SK-N-SH treated with all-trans-retinoic acid at 6 μM for 48 hours (cell line): ENCODE data around the gene DLL1.

ENCODE experiments used
- ATAC-seq: fragments of 200-7000 bp; cut with Tn5 transposase; 3 replicates; pipeline ENCODE4 v1.9.1; 2020; ENCODE audit warnings: mild to moderate bottlenecking, moderate library complexity
- ARNTL ChIP-seq: fragments of 450-650 bp; formaldehyde crosslinking; IDR thresholded peaks from 2 replicates; pipeline ENCODE4 v1.5.0; 2020; ENCODE audit warnings: low read depth, mild to moderate bottlenecking, moderate library complexity, borderline replicate concordance
- BACH2 ChIP-seq: fragments of 250-450 bp; sonication (Bioruptor Pico); IDR thresholded peaks from 2 replicates; pipeline ENCODE4 v1.9.0; 2021; ENCODE audit warnings: mild to moderate bottlenecking, borderline replicate concordance
- CREB5 ChIP-seq: fragments of 250-450 bp; sonication (Bioruptor Pico); IDR thresholded peaks from 2 replicates; pipeline ENCODE4 v1.5.1; 2020; ENCODE audit warnings: low read depth, mild to moderate bottlenecking, moderate library complexity
- CSDC2 ChIP-seq: fragments of 250-450 bp; sonication (Bioruptor Pico); IDR thresholded peaks from 2 replicates; pipeline ENCODE4 v1.5.0; 2020; ENCODE audit warnings: mild to moderate bottlenecking, moderate library complexity
- CSRNP3 ChIP-seq: fragments of 250-450 bp; sonication (Bioruptor Pico); IDR thresholded peaks from 2 replicates; pipeline ENCODE4 v1.5.1; 2021; ENCODE audit warnings: mild to moderate bottlenecking, moderate library complexity
- ESRRG ChIP-seq: fragments of 250-450 bp; sonication (Bioruptor Pico); IDR thresholded peaks from 2 replicates; pipeline ENCODE4 v1.6.1; 2021; ENCODE audit warnings: mild to moderate bottlenecking
- GLIS3 ChIP-seq: fragments of 250-450 bp; sonication (Bioruptor Pico); IDR thresholded peaks from 2 replicates; pipeline ENCODE4 v1.5.0; 2020; ENCODE audit warnings: mild to moderate bottlenecking, moderate library complexity
- ISL1 ChIP-seq: fragments of 250-450 bp; sonication (Bioruptor Pico); IDR thresholded peaks from 2 replicates; pipeline ENCODE4 v2.1.2; 2022; ENCODE audit warnings: mild to moderate bottlenecking, moderate library complexity
- OSR1 ChIP-seq: fragments of 250-450 bp; sonication (Bioruptor Pico); IDR thresholded peaks from 2 replicates; pipeline ENCODE4 v1.8.0; 2022; ENCODE audit warnings: moderate library complexity, mild to moderate bottlenecking, inconsistent platforms
- PATZ1 ChIP-seq: fragments of 250-450 bp; sonication (Bioruptor Pico); IDR thresholded peaks from 2 replicates; pipeline ENCODE4 v1.8.0; 2020; ENCODE audit warnings: mild to moderate bottlenecking, moderate library complexity, borderline replicate concordance
- POU6F1 ChIP-seq: fragments of 250-450 bp; sonication (Bioruptor Pico); IDR thresholded peaks from 2 replicates; pipeline ENCODE4 v1.8.0; 2021; ENCODE audit warnings: low read depth, mild to moderate bottlenecking, moderate library complexity, borderline replicate concordance
- PPARA ChIP-seq: fragments of 250-450 bp; sonication (Bioruptor Pico); IDR thresholded peaks from 2 replicates; pipeline ENCODE4 v1.5.0; 2020; ENCODE audit warnings: mild to moderate bottlenecking, borderline replicate concordance
- RARB ChIP-seq: fragments of 250-450 bp; sonication (Bioruptor Pico); IDR thresholded peaks from 2 replicates; pipeline ENCODE4 v1.8.0; 2021; ENCODE audit warnings: mild to moderate bottlenecking, moderate library complexity
- SNAI2 ChIP-seq: fragments of 250-450 bp; sonication (Bioruptor Pico); IDR thresholded peaks from 2 replicates; pipeline ENCODE4 v1.5.0; 2020; ENCODE audit warnings: mild to moderate bottlenecking, moderate library complexity
- TCF4 ChIP-seq: fragments of 250-450 bp; sonication (Bioruptor Pico); IDR thresholded peaks from 2 replicates; pipeline ENCODE4 v1.8.0; 2021; ENCODE audit warnings: mild to moderate bottlenecking, moderate library complexity, borderline replicate concordance
- TOX ChIP-seq: fragments of 250-450 bp; sonication (Bioruptor Pico); IDR thresholded peaks from 2 replicates; pipeline ENCODE4 v1.8.0; 2021; ENCODE audit warnings: mild to moderate bottlenecking, moderate library complexity, borderline replicate concordance
- TSHZ2 ChIP-seq: fragments of 250-450 bp; sonication (Bioruptor Pico); IDR thresholded peaks from 2 replicates; pipeline ENCODE4 v1.5.0; 2020; ENCODE audit warnings: mild to moderate bottlenecking, moderate library complexity
- ZC3H10 ChIP-seq: fragments of 250-450 bp; sonication (Bioruptor Pico); IDR thresholded peaks from 2 replicates; pipeline ENCODE4 v1.5.1; 2021; ENCODE audit warnings: mild to moderate bottlenecking, moderate library complexity
- ZFP3 ChIP-seq: fragments of 250-450 bp; sonication (Bioruptor Pico); IDR thresholded peaks from 2 replicates; pipeline ENCODE4 v1.5.0; 2020; ENCODE audit warnings: mild to moderate bottlenecking, moderate library complexity
- ZFP30 ChIP-seq: fragments of 450-650 bp; formaldehyde crosslinking; IDR thresholded peaks from 2 replicates; pipeline ENCODE4 v1.5.0; 2022; ENCODE audit warnings: mild to moderate bottlenecking, moderate library complexity
- ZNF565 ChIP-seq: fragments of 450-650 bp; formaldehyde crosslinking; conservative IDR thresholded peaks from 2 replicates; pipeline ENCODE4 v1.5.0; 2020; ENCODE audit warnings: low read depth, mild to moderate bottlenecking, moderate library complexity
- ZNF70 ChIP-seq: fragments of 450-650 bp; formaldehyde crosslinking; IDR thresholded peaks from 2 replicates; pipeline ENCODE4 v1.5.0; 2020; ENCODE audit warnings: mild to moderate bottlenecking, moderate library complexity

Gene DLL1

GRCh38 chr6:170284866-170285469 lies 5.9 kb downstream of the DLL1 start:
- no peak for ATAC-seq
- TF ChIP-seq ARNTL (CRISPR knock-in tag) = no peak
- no peak for TF ChIP-seq ZFP3 (CRISPR knock-in tag)
- TF ChIP-seq OSR1 (CRISPR knock-in tag) = no peak
- no peak for TF ChIP-seq SNAI2
- TF ChIP-seq RARB (CRISPR knock-in tag) = no peak
- TF ChIP-seq PPARA (CRISPR knock-in tag) = no peak
- no peak for TF ChIP-seq TSHZ2
- TF ChIP-seq TOX (CRISPR knock-in tag) = no peak
- TF ChIP-seq ZNF70 (CRISPR knock-in tag) = no peak
- no peak for TF ChIP-seq CREB5 (CRISPR knock-in tag)
- TF ChIP-seq CSRNP3 (CRISPR knock-in tag) = no peak
- TF ChIP-seq POU6F1 = no peak
- TF ChIP-seq CSDC2 (CRISPR knock-in tag) = no peak
- no peak for TF ChIP-seq ZC3H10 (CRISPR knock-in tag)
- TF ChIP-seq ISL1 (CRISPR knock-in tag) = no peak
- no peak for TF ChIP-seq TCF4
- TF ChIP-seq ZNF565 (CRISPR knock-in tag) = no peak
- TF ChIP-seq GLIS3 (CRISPR knock-in tag) = no peak
- no peak for TF ChIP-seq ZFP30 (CRISPR knock-in tag)

- ATAC-seq = no peak
- TF ChIP-seq CSDC2 (CRISPR knock-in tag) (no peak), ZFP30 (CRISPR knock-in tag) (no peak), TOX (CRISPR knock-in tag) (no peak), ZFP3 (CRISPR knock-in tag) (no peak), RARB (CRISPR knock-in tag) (no peak), TCF4 (no peak), SNAI2 (no peak), ISL1 (CRISPR knock-in tag) (no peak), PATZ1 (CRISPR knock-in tag) (no peak), ARNTL (CRISPR knock-in tag) (no peak), ZNF565 (CRISPR knock-in tag) (no peak), BACH2 (CRISPR knock-in tag) (no peak), OSR1 (CRISPR knock-in tag) (no peak), GLIS3 (CRISPR knock-in tag) (no peak), PPARA (CRISPR knock-in tag) (no peak), ESRRG (no peak), ZC3H10 (CRISPR knock-in tag) (no peak), CREB5 (CRISPR knock-in tag) (no peak)
Observed at GRCh38 chr6:170284126-170284773, 6.6 kb downstream of the DLL1 start.
